GM21423 (cell line): ENCODE measurements around the gene MVD.
A peak's percentile ranks its signal among the peaks of the same experiment; 100 is the strongest.

ENCODE experiments used
- ATAC-seq: cut with Tn5 transposase; IDR thresholded peaks from one replicate; pipeline ENCODE4 v1.9.1; 2021; ENCODE audit warnings: mild to moderate bottlenecking, moderate library complexity; ENCODE audit not compliant: unreplicated experiment

Gene MVD

DNA sequence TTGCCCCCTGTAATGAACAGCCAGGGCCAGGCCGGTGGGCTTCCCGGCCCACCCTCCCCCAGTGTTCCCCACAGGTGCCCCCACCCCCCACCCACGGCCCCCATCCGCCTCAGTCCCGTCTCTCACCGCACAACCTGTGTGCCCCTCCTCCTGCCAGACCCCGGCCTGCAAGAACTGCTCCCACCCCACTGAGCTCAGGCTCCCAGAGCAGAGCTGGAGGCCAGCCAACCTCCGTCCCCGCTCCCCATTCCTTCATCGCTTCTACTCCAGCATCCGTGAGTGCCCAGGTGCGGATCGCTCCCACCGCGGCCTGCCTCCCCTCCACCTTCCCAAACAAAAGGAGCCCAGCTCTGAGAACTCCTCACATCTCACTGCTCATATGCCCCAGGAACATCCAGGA lies 4.2 kb downstream of the MVD start:
- ATAC-seq, result no peak

DNA sequence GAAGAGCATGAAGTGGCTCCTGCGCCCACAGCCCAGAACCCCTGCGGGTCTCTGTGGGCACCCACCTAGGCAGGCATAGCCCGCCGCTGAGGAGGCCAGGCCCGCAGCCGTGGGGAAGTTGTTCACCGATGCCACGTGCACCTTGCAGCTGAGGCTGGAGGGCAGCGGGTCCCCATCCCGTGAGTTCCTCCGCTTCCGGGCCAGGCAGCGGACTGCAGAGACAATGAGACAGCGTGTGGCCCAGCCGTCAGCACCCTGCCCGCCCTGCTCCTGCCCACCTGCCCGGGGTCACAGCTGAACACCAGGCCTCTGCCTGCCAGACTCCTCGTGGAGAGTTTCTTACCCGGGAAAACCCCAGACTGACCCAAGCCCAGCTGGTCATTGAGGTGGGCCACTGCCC lies 5.5 kb downstream of the MVD start:
- ATAC-seq, result no peak

DNA sequence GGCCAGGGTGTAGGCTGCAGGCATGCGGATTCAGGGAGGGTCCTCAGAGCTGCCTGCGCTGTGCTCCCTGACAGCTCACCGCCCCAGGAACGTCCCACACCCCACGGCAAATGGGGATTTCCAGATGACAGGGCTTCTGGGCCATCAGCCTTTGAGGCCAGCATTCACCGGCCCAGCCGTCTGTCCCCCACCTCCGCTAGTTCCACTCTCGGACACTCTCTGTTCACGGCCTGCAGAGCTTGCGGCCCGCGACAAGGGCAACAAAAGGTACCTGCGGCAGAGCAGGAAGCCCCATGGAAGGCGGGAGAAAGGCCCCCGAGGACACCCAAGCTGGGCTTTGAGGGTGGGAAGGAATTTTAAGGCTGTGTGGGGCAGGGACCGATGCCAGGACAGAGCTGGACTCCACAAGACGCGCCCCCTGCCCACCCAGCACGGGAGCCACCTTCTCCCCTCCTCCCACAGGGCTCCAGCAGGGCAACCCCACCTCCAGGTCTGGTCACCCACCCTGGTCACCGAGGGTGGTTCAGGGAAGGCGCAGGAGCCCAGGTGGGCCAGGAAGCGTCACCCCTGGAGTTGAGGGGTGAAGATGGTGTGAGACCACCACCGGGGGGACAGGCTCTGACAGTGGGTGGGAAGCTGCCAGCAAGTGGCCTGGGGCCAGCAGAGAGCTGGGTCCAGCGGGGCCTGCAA lies 6.5 kb downstream of the MVD start:
- no peak for ATAC-seq

DNA sequence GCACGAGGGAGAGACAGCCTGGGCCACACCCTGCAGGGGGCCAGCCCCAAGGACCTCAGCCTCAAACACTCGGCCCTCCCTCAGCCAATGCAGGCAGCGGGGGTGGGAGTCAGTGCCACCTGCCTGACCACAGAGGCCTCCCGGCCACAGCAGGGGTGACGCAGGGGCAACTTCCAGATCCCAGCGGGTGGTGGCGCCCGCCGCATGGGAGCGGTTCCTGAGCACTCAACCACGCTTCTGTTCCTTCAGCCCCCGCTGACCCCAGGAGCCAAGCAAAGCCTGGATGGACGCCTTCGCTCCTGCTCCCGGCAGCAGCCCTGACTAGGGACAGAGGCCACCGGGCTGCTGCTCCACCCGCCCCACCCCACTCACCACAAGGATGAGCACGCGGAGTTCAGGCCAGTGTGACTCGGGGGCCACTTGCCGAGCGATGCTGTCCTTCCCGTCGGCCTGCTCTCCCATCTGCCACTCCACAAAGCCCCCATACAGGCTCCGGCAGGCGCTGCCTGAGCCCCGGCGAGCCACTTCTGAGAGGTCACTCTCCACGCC lies 7.1 kb downstream of the MVD start:
- no peak for ATAC-seq

DNA sequence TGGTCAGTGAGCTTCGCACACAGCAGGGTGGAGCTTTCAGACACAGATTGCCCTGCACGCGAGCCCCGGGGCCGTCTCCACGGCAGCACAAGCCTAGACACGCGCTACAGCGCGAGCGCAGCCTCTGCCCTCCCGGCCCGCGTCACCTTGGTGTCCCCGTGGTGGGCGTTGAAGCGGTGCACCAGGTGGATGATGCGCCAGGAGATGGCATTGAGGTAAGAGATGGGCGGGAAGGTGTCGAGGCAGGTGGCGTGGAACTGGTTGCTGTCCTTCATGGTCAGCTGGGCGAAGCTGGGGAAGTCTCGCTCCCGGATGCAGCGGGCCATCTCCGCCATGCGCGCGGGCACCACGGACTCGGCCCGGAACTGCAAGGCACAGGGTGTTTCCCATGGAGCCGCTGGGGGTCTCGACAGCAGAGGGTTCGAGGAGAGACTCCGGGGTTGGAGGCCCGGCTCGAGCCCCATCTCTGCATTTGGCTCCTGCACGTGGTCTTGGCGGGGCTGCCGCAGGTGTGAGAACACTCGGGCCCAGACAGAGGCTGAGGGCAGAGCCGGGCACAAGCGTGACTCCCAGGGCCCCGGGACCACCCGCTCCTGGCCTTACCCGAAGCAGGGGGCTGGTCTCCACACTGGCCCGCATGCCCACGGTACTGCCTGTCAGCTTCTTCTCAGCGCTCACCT lies 7.7 kb downstream of the MVD start:
- ATAC-seq, result no peak

DNA sequence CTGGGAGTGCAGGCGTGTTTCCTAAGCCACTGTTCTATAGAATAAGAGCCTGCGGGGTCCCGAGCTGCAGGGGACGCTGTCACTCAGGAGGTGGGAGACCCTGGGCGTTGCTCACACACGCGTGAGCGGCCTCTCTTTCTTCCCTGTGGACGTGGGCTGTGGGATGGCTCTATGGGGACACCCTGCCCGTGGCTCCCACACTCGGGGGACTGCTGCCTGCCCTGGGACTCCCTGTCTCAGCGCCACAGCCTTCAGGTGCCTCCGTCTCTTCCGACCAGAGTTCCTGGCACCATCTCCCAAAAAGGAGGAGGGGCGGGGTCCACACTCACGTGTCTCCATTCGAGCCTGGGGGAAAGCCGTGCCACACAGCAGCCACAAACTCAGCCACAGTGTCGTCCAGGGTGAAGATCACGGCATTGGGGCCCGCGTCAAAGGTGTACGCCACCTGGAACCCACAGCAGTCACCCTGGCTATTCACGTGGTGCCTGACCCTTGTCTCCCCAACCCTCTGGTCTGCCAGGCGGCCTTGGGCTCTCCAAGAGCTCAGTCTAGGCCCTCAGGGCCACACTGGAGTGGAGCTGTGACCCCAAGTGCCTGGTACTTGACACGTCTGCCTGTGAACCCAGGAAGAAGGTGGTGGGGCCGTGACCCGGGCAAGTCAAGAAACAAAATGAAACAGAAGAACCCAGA lies 8.4 kb downstream of the MVD start:
- no peak for ATAC-seq

DNA sequence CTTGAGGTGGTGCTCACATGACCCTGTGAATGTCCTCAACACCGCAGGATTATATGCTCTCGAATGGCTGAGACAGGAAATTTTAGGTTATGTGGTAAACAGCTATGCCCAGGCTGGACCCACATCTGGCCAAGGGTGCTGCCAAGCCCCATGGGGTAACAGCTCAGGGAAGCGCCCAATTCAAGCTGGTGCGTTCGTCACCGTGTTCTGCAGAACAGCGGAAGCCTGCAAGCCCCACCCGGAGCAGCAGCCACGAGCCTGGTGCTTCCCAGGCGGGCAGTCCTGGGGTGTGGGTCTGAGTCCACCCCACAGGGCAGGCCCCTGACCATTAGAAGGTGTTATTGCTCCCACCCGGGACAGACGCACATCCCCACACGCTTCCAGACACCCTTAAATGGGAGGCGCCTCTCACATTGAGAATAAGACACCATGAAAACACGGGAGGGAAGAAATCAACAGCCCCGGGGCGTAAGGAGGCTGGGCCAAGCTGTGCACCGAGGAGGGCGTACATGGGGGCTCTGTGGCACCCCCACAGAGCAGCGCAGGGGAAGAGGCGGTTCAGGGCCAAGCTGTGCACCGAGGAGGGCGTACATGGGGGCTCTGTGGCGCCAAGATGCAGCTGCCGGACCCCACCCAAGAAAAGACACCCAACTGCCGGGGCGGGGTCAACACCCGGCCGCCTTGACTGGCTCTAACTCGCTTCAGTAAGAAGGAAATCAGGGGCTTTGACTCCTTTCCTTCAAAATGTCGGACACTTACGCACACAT lies 9.1 kb downstream of the MVD start:
- no peak for ATAC-seq

DNA sequence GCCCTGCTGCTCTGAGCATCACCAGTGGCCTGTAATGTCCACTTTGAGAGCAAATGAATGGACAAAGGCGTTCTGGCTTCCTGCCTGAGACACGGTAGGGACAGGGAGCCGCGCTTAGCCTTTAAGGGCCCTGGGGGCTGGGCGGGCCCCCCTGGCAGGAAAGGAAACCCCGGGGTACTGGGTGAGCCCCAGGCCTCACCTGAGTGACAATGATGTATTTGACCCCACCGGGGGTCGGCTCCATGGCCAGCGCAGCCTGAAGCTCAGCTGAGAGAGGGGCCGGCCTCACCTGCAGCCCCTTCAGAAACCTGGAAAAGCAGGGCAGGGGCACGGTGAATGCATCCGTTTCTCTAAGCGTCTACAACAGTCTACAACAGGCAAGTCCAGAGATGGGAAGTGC lies 9.8 kb downstream of the MVD start:
- ATAC-seq, result no peak

DNA sequence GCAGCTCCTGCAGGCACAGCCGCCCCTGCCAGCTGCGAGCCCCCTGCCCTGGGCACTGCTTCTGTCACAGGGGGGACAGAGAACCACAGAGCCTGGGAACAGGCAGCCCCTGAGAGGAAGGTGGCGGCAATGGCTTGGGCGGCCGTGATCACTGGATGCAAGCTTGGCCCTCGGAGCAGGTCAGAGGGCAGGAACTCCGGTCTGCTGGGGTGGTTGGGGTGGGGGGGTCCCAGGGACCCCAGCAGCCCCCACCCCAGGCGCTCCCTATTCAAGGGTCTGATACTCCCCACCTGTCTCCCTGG lies 10.2 kb downstream of the MVD start:
- no peak for ATAC-seq

DNA sequence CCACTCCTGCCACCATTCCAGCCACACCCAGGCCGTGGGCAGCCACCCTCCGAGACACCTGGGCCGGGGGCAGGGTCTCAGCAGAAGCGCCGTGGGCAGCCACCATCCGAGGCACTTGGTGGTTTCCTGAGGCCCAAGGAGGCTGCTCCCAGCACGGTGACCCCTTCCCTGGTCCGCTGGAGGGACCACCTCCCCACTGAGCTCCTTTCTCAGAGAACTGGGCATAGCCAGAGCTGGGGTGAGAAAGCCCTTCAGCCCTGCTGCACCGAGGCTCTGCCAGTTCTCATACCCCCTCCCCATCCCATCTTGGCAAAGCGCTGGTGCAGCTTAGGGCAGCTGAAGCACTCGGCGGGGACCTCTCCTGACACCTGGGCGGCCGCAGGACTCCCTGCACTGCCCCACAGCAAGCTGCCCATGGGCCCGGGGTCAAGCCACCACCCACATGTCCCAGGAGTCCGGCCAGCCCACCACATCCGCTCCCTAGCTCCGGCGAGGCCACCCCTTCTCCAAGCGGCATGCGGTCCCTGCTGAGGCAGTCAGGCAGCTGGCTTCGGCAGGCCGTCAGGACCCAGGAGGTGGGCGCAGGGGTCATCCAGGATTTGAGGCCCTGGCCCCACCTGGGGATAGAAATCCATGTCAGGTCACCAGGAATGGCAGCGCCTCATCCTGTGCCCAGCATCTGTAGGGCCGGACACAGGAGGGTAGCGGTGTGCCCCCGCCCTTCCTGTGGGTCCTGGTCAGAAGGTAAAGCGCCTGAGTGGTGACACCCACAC lies 10.7 kb downstream of the MVD start:
- ATAC-seq, result no peak

DNA sequence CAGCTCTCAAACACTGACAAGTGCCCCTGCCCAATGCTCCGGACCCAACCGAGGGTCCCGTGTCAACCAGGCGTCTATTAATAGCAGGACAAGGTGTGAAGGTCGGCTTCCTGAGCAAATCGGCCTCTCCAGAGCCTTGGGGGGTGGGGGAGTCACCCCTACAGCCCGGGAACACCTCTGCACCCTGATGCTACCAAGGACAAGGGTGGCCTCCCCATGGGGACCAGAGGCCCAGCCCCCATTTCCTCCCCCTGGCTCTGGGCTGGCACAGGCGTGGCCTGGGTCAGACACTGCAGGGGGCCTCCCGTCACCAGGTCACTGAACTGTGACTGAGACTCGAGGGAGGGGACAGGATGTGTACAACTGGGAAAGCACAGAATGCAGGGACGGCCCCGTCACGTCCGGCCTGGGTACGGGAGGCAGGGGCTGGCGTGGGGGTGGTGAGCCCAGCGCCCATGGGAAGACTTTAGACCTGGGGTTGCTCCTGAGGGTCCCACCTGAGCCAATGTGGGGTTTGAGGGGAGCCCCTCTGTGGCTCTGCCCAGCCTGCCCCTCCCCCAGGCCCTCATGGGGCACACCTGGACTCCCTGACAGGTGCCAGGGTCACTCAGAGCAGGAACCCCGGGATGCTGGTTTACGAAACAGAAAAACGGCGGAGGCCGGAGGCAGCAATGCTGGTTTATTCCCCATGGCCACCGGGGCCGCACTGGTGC lies 11.5 kb downstream of the MVD start:
- ATAC-seq, result peak; percentile 70

DNA sequence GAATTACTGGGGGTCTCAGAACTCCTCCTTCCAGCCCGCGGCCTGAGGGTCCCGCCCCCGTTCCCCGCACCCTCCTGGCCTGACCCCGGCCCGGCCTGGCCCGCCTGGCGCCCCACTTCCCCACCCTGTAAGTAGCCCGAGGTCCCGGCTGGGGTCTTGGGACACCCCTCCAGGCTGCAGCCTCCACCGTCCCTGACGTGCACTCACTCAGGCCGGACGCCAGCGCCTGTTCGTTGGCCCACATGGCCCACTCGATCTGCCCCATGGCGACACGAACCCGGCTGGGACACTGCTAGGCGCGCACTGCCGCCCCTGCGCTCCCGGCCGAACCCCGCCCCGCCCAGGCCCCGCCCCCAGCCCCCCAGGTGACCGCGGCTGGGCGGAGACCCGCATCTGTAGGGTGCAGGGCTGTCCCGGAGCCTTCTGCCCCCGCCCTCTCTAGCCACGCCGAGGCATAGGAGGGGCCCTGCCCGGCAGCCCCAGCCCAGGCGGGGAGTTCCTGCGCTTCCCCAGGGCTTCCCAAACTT lies 12.1 kb downstream of the MVD start, which contains the start of gene CYBA:
TSS of gene CYBA (minus strand) at position 305 of the 527 bp plus-strand sequence. CDS start at position 265, 40 bp downstream.
- peak; percentile 68 for ATAC-seq

DNA sequence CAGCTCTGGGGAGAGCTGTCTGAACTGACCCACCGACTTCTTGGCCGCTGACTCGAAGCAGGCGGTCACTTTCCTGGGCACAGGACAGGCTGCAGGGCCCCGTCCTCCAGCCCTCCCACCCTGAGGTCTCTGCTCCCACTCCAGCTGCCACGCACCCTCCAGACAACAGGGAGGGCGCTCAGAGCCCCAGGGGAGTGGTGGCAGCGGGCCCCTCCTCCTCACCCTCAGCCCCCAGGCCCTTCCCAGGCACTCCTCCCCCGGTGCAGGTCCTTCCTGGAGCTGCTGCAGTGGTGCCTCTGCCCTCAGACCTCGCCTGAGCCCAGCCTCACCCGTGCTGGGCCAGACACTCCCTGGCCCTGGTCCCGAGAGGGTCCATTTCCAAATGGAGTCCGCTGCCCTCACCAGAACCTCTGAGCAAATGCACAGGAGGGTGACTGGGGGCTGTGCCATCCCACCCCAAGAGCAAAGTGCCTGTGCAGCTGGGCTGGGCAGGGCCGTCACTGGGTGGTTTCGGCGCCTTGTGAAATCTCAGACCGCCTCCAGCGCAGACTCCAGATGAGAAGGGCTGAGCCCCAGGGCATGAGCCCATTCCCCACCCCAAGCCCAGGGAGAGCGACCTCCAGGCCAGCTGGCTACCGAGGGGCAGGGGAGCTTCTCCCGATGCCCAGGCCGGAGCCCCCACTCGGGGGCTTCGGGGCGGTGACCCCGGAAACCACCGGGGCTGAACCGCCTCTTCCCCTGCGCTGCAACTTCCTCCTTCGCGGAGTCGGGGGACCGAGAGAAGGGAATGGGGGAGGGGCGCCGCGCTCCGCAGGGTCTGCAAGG lies 12.8 kb downstream of the MVD start:
- peak; percentile 9 for ATAC-seq

DNA sequence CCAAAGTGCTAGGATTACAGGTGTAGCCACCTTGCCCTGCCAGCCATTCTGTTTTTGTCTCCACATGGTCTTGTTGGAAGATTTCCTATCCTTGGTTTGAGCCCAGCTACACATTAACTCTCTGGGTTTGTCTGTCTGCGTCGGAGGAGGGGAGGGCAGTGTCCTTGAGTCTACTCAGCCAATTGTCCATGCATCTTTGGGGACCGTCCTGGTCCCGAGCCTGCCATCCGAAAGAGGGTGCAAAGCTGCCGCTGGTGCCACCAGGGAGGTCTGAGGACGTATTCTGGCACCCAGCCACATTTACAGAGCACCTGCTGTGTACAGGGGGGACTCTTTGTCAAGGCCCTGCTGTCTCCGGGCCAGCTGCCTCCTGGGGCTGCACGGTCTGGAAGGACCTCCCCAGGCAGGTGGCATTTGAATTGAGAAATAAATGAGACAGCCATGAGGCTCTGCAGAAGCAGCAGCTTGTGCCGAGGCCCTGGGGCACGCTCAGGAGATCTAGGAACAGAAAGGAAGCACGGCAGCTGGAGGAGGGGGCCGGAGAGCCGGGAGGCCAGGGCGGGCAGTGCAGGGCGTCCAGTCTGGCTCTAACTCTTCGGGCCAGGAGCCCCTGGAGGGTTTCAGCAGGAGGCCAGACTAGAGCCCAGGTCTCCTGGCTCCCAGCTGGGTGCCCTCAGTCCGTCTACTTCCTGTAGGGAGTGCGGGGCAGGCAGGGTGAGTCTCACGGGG lies 13.5 kb downstream of the MVD start:
- no peak for ATAC-seq

DNA sequence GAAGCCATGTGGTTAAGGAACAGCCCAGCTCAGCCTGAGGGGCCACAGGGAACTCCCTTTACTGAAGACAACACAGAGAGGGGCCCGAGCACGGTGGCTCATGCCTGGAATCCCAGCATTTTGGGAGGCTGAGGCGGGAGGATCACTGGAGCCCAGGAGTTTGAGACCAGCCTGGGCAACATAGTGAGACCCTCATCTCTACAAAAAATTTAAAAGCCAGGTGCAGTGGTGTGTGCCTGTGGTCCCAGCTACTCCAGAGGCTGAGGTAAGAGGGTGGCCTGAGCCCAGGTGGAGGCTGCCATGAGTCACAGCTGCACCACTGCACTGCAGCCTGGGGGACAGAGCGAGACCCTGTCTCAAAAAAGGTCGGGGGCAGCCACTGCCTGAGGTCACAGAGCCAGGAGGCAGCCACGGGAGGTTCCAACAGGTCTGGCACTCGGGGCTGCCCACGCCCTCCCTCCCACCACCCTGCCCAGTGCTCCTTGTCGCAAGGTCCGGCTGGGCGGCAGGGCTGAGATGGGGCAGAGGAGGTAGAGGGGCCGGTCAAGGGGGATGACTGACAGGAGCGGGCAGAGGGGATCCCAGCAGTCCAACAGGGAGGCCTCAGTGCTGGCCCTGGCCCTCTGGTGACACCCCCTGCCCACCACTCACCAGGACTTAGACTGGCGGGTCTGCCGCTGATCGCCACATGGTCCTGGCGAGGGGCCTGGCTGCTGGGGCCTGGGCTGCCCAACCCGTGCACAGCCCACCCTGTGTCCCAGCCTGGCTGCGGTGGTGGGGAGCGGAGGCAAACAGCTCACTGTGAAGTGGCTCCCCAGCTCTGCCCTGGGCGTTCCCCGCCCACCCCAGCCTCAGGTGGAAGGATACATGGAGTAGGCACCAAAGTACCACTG lies 15.5 kb downstream of the MVD start:
- ATAC-seq, result no peak

DNA sequence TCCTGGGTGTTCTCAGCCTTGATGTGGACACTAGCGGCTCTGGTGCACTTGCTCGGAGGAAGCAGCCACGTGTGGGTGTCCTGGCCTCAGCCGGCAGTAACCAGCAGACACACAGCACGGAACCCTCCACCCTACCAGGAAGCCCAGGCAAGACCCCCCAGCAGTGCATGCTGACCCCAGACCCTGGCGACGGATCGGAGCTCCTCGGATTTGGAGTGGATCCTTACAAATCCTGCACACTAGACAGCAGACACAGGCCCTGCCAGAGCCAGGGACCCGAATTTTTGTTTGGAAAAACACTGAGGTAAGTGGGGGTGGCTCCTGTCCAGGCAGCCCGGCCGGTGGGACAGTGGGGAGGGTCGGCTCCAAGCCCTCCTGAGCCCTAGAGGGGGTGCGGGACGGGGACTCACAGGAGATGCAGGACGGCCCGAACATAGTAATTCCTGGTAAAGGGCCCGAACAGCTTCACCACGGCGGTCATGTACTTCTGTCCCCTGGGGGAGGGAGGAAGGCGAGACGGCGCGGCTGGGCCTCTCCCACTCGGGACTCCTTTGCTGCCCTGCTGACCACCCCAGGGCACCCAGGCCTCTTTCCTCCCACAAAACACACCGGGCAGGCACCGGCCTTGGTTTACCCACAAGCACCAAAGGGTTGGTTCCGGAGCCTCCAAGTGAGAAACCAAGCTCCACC lies 16.4 kb downstream of the MVD start:
- no peak for ATAC-seq
